Measurements from ENCODE around the gene EDC4.

EDC4 gene

DNA sequence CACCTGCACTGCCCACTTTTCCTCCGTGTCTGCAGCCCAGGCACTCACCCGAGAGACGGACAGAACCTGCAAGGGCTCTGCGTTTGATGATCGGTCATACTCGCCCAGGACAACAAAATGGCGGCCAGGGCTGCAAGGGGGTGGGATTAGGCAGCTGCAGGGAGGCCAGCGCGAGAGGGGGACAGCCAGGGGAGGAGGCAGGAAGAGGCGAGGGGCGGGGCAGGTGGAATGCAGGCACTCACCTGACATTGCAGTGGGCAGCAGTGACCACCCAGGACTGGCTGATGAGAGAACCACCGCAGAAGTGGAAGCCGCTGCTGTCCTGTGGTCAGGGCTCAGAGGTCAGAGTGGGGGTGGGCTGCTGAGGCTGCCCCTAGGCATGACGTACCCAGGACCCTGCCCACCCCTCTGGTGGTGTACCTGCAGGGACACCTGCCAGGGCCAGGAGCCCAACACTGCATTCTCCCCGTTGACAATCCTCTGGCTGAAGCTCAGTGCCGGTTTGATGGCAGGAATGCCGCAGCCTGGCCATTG, 57.9 kb downstream of the EDC4 start:
- no peak for TF ChIP-seq FOXP2 (optimal IDR thresholded peaks at IDR 0.05; ENCODE audit: borderline replicate concordance, extremely low read depth, extremely low read length, insufficient read depth)
- TF ChIP-seq POLR2AphosphoS5 (IDR thresholded peaks at IDR 0.05; ENCODE audit: low read depth, low read length), result no peak
- no peak for TF ChIP-seq SIN3A (IDR thresholded peaks at IDR 0.05; ENCODE audit: borderline replicate concordance, insufficient read depth, low read length)
- TF ChIP-seq, protein P1, sequence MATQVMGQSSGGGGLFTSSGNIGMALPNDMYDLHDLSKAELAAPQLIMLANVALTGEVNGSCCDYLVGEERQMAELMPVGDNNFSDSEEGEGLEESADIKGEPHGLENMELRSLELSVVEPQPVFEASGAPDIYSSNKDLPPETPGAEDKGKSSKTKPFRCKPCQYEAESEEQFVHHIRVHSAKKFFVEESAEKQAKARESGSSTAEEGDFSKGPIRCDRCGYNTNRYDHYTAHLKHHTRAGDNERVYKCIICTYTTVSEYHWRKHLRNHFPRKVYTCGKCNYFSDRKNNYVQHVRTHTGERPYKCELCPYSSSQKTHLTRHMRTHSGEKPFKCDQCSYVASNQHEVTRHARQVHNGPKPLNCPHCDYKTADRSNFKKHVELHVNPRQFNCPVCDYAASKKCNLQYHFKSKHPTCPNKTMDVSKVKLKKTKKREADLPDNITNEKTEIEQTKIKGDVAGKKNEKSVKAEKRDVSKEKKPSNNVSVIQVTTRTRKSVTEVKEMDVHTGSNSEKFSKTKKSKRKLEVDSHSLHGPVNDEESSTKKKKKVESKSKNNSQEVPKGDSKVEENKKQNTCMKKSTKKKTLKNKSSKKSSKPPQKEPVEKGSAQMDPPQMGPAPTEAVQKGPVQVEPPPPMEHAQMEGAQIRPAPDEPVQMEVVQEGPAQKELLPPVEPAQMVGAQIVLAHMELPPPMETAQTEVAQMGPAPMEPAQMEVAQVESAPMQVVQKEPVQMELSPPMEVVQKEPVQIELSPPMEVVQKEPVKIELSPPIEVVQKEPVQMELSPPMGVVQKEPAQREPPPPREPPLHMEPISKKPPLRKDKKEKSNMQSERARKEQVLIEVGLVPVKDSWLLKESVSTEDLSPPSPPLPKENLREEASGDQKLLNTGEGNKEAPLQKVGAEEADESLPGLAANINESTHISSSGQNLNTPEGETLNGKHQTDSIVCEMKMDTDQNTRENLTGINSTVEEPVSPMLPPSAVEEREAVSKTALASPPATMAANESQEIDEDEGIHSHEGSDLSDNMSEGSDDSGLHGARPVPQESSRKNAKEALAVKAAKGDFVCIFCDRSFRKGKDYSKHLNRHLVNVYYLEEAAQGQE (IDR thresholded peaks at IDR 0.05; ENCODE audit: insufficient read depth in 1 of 2, low read depth in 2 of 2, low read length in 2 of 2), result no peak
- TF ChIP-seq TAF1 (IDR thresholded peaks at IDR 0.05; ENCODE audit: borderline replicate concordance, insufficient read depth, low read length), result no peak
